Esophagus muscularis mucosa (tissue), 4 donors: ENCODE results near the gene XDH. TPM values are rescaled to one million over a fixed set of nuclear protein-coding genes. Genes with fewer than 3 reads are reported as not detected.

Experiments used
- DNase-seq: peaks from one replicate; pipeline ENCODE4 v3.0.0-alpha.2; 2017; ENCODE audit errors: extremely low spot score
- H3K27ac ChIP-seq, 4 donors: fragments of 200-600 bp; sonication (generic); replicated peaks in 1 of 4; 1 replicate in 3 of 4; 2 replicates in 1 of 4; pipeline ENCODE4 v1.5.1; 2016 to 2019; ENCODE audit warnings: mild to moderate bottlenecking in 1 of 4
- H3K27me3 ChIP-seq, 4 donors: fragments of 200-600 bp; sonication (generic); one replicate each; pipeline versions ENCODE4 v1.5.1 to v1.6.0; 2016 to 2019
- H3K36me3 ChIP-seq, 4 donors: fragments of 200-600 bp; sonication (generic); one replicate each; pipeline ENCODE4 v1.5.1; 2016 to 2019
- H3K4me1 ChIP-seq, 4 donors: fragments of 200-600 bp; sonication (generic); one replicate each; pipeline ENCODE4 v1.5.1; 2016 to 2019
- H3K4me3 ChIP-seq, 4 donors: fragments of 200-600 bp; sonication (generic); 1 replicate in 2 of 4; 2 replicates in 2 of 4; pipeline ENCODE4 v1.5.1; 2016 to 2019; ENCODE audit warnings: mild to moderate bottlenecking in 4 of 4, moderate library complexity in 1 of 4
- H3K9me3 ChIP-seq, 4 donors: fragments of 200-600 bp; sonication (generic); 1 replicate in 3 of 4; 2 replicates in 1 of 4; pipeline ENCODE4 v1.5.1; 2016 to 2019
- EP300 ChIP-seq: sonication (generic); formaldehyde crosslinking; IDR thresholded peaks from one replicate; pipeline ENCODE4 v1.6.1; 2017; ENCODE audit warnings: antibody characterized with exemption
- POLR2A ChIP-seq: fragments of 450-650 bp; IDR thresholded peaks from one replicate; pipeline ENCODE4 v1.6.1; 2017; ENCODE audit warnings: antibody characterized with exemption, moderate library complexity, mild to moderate bottlenecking, low read depth
- POLR2AphosphoS5 ChIP-seq, 2 donors: sonication (generic); formaldehyde crosslinking; IDR thresholded peaks; one replicate each; pipeline ENCODE4 v1.6.1; 2017; ENCODE audit warnings: antibody characterized with exemption in 2 of 2
- WGBS: methylation state at CpG from one replicate; pipeline ENCODE4 v1.1.5; 2018; 5-methylcytosine and 5-hydroxymethylcytosine counted together
- intact Hi-C: fragments of 100-400 bp; cut with DNase I; formaldehyde crosslinking; loops from one replicate; pipeline ENCODE4 v1.15.1; 2023
- total RNA-seq, 4 donors: library from RNA; depleted of rRNA; stranded (reverse); fragments of >200 nt; gene quantifications; one replicate each; pipeline versions ENCODE4 v1.1.0 to v1.2.1, GENCODE V29; 2016
- TF ChIP-seq, protein P1 (sequence below), 3 experiments: fragments of 200-600 bp in 2 of 3; fragments of 450-650 bp in 1 of 3; sonication (generic) in 2 of 3; IDR thresholded peaks; one replicate each; pipeline ENCODE4 v1.5.1; 2017 to 2019; ENCODE audit warnings: antibody characterized with exemption in 3 of 3, mild to moderate bottlenecking in 2 of 3, moderate library complexity in 1 of 3

The XDH gene
- total RNA-seq, 4 donors from 2014 or later, result 0.17 TPM; not detected in 3

DNA sequence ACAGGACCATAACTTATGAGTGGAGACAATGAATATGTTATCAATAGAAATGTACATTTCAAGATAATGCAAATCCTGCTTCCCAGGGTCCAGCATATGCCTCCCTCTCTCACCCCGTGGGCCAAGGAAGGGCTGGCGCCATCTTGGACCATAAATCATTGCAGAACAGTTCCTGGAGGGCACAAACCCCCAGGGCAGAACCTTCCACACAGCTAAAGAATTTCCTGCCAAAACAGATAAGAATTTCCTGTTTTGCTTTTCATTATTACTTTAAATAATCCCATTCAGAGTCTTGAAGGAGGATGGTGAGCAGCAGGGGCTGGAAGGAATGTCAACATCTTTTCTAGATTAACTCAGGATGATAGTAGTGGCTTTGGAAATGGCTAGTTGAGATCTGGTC lies 126.9 kb downstream of the XDH start:
- intact Hi-C loops, result no loop called here
- Histone ChIP-seq H3K4me1 (no peaks in the 10 kb centered on the region), H3K27me3 (no peaks in the 10 kb centered on the region), H3K27ac (no peak overlapping the region), H3K4me3 (no peak overlapping the region), H3K36me3 (no peaks in the 10 kb centered on the region), H3K9me3 (no peaks in the 10 kb centered on the region)
- no peak for DNase-seq
- 64% methylated on average over 2 of the region's 2 CpGs for WGBS
- TF ChIP-seq EP300 (no peak), POLR2A (no peak), POLR2AphosphoS5 (IDR thresholded peaks at IDR 0.05) (no peak)
- TF ChIP-seq, protein P1, sequence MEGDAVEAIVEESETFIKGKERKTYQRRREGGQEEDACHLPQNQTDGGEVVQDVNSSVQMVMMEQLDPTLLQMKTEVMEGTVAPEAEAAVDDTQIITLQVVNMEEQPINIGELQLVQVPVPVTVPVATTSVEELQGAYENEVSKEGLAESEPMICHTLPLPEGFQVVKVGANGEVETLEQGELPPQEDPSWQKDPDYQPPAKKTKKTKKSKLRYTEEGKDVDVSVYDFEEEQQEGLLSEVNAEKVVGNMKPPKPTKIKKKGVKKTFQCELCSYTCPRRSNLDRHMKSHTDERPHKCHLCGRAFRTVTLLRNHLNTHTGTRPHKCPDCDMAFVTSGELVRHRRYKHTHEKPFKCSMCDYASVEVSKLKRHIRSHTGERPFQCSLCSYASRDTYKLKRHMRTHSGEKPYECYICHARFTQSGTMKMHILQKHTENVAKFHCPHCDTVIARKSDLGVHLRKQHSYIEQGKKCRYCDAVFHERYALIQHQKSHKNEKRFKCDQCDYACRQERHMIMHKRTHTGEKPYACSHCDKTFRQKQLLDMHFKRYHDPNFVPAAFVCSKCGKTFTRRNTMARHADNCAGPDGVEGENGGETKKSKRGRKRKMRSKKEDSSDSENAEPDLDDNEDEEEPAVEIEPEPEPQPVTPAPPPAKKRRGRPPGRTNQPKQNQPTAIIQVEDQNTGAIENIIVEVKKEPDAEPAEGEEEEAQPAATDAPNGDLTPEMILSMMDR (IDR thresholded peaks at IDR 0.05), result no peak

GRCh38 chr2:31286961-31287550 lies 127.5 kb downstream of the XDH start:
- WGBS, result 86% methylated on average over 5 of the region's 5 CpGs
- Histone ChIP-seq H3K4me3 (no peak overlapping the region), H3K36me3 (no peaks in the 10 kb centered on the region), H3K27me3 (no peaks in the 10 kb centered on the region), H3K9me3 (no peaks in the 10 kb centered on the region), H3K27ac (no peak overlapping the region), H3K4me1 (no peaks in the 10 kb centered on the region)
- no peak for DNase-seq
- intact Hi-C loops, result no loop called here
- TF ChIP-seq EP300 (no peak), POLR2AphosphoS5 (IDR thresholded peaks at IDR 0.05) (no peak), POLR2A (no peak)
- TF ChIP-seq, protein P1 (IDR thresholded peaks at IDR 0.05), result no peak

GRCh38 chr2:31286230-31286629 lies 128.3 kb downstream of the XDH start:
- DNase-seq, result no peak
- H3K4me1 ChIP-seq, result no peaks in the 10 kb centered on the region
- TF ChIP-seq POLR2A (no peak), POLR2AphosphoS5 (IDR thresholded peaks at IDR 0.05) (no peak), EP300 (no peak)
- TF ChIP-seq, protein P1 (IDR thresholded peaks at IDR 0.05), result no peak
- no peak overlapping the region for H3K4me3 ChIP-seq
- intact Hi-C loops, result no loop called here
- H3K27ac ChIP-seq, result no peak overlapping the region
- no peaks in the 10 kb centered on the region for H3K9me3 ChIP-seq
- H3K36me3 ChIP-seq, result no peaks in the 10 kb centered on the region
- H3K27me3 ChIP-seq, result no peaks in the 10 kb centered on the region
- WGBS, result 78% methylated on average over 4 of the region's 4 CpGs

Other genes with a start within 250 kb of the XDH start
- gene CAPN14, start 197.2 kb downstream of the XDH start, total RNA-seq, result under 1 TPM in 1 of 4 donors, not detected in 3; 0.42 TPM
- 1 to 10 TPM; 3.8 to 7.4 (median 4.6) TPM for gene EHD3, start 180.6 kb downstream of the XDH start, total RNA-seq
- gene SRD5A2, start 166.2 kb upstream of the XDH start, total RNA-seq, result under 1 TPM in 1 of 4 donors, not detected in 3; 0.06 TPM